ENCODE data around the gene CD200.

- TF ChIP-seq CTCF (IDR thresholded peaks at IDR 0.05) (no peak), POLR2A (IDR thresholded peaks at IDR 0.05) (no peak)
Measured at GRCh38 chr3:112351036-112351435, 18.1 kb downstream of the CD200 start.

Data from adrenal gland (tissue), 5 donors.